Fibroblast of the aortic adventitia (primary cell): ENCODE data around the gene SP7. TPM values are rescaled to one million over a fixed set of nuclear protein-coding genes. Genes with fewer than 3 reads are reported as not detected.
A peak's percentile ranks its signal among the peaks of the same experiment; 100 is the strongest.

Experiments used
- DNase-seq: peaks from one replicate; pipeline ENCODE4 v3.0.0-alpha.2; 2010; ENCODE audit warnings: low read depth
- H3K4me3 ChIP-seq: 2 replicates; pipeline ENCODE4 v1.5.1; 2011; ENCODE audit warnings: low read depth, mild to moderate bottlenecking, control low read depth, low read length, moderate library complexity
- CTCF ChIP-seq: IDR thresholded peaks from 2 replicates; pipeline ENCODE4 v1.5.1; 2011; ENCODE audit warnings: mild to moderate bottlenecking, low read length, control low read depth, inconsistent platforms; ENCODE audit not compliant: insufficient read depth
- total RNA-seq: library from RNA; depleted of rRNA; stranded (reverse); fragments of >200 nt; gene quantifications from 2 replicates; pipeline ENCODE4 v1.2.3, GENCODE V29; 2012; ENCODE audit warnings: low replicate concordance

The SP7 gene
- not detected in 2 replicates for total RNA-seq

- DNase-seq, result no peak
- no peak for TF ChIP-seq CTCF
- no peak within 1 kb of the TSS for H3K4me3 ChIP-seq
Measured at GRCh38 chr12:53336181-53336681, at the start of gene SP7. Gene SP7, minus strand, starts transcription at chr12:53336354. Its CDS starts 708 bp downstream, at chr12:53335646.

DNA sequence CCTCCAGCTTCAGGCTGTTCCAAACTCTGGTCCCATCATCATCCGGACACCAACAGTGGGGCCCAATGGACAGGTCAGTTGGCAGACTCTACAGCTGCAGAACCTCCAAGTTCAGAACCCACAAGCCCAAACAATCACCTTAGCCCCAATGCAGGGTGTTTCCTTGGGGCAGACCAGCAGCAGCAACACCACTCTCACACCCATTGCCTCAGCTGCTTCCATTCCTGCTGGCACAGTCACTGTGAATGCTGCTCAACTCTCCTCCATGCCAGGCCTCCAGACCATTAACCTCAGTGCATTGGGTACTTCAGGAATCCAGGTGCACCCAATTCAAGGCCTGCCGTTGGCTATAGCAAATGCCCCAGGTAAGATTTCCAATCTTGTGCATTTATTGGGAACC lies 47.1 kb upstream of the SP7 start:
- no peak for DNase-seq
- peak overlapping the region; percentile 58 for H3K4me3 ChIP-seq
- TF ChIP-seq CTCF, result no peak

- H3K4me3 ChIP-seq, result peak overlapping the region; percentile 69
- peak; percentile 77 for DNase-seq
- TF ChIP-seq CTCF, result peak; percentile 50
Measured at GRCh38 chr12:53381731-53382630, 45.8 kb upstream of the SP7 start.

DNA sequence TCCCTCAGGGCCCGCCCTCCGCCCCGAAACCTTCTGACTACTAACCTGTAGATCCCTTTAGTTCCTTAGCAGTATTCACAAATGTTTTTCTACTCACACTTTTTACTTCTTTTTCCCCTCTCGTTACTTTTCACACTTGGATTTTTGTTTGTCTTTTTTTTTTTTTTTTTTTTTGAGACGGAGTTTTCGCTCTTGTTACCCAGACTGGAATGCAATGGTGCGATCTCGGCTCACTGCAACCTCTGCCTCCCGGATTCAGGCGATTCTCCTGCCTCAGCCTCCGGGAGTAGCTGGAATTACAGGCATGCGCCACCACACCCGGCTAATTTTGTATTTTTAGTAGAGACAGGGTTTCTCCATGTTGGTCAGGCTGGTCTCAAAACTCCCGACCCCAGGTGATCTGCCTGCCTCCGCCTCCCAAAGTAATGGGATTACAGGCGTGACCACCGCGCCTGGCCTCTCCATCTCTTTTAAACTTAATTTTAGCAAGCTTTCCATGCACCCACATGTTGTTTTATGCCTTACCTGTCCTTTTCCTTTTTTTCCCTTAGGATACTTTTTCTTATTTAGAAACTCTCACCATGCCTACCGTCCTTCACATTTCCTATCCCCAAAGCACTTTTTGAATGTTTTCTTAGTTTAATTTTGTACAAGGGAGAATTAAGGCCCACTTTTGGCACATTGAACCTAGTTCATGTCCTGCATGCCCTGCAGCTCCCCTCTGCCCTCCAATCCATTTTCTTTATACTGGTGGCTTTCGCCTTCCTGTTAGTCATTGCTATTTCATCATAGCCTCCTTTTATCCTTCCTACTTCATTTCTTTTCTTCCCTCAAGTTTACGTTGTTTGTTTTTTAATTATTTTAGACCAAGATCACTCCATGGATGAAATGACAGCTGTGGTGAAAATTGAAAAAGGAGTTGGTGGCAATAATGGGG lies 44.9 kb upstream of the SP7 start:
- TF ChIP-seq CTCF, result no peak
- peak; percentile 51 for DNase-seq
- peak overlapping the region; percentile 69 for H3K4me3 ChIP-seq

- peak; percentile 92 for DNase-seq
Measured at GRCh38 chr12:53380104-53380793, 44.1 kb upstream of the SP7 start, which contains the start of gene SP1. Gene SP1, plus strand, starts transcription at chr12:53380176. Its CDS starts 116 bp downstream, at chr12:53380292.

More at GRCh38 chr12:53380104-53380793, 44.1 kb upstream of the SP7 start, which contains the start of gene SP1:
- no peak for TF ChIP-seq CTCF
- H3K4me3 ChIP-seq, result peak within 1 kb of the TSS; percentile 74
